Measurements from ENCODE around the gene YIPF1.

The YIPF1 gene

GRCh38 chr1:53811414-53811851 lies 78.2 kb downstream of the YIPF1 start:
- DNase-seq (ENCODE audit: extremely low spot score), result peak; percentile 13
- TF ChIP-seq HDGF (IDR thresholded peaks at IDR 0.05; ENCODE audit: borderline replicate concordance) (no peak), NFRKB (IDR thresholded peaks at IDR 0.05) (no peak), LEF1 (IDR thresholded peaks at IDR 0.05; ENCODE audit: borderline replicate concordance) (no peak), TARDBP (IDR thresholded peaks at IDR 0.05) (no peak), FOXM1 (IDR thresholded peaks at IDR 0.05; ENCODE audit: borderline replicate concordance) (no peak), CTBP1 (IDR thresholded peaks at IDR 0.05; ENCODE audit: borderline replicate concordance) (no peak), ZNF384 (IDR thresholded peaks at IDR 0.05) (no peak), ARNT (IDR thresholded peaks at IDR 0.05) (no peak), FOXK2 (IDR thresholded peaks at IDR 0.05) (no peak), PKNOX1 (IDR thresholded peaks at IDR 0.05) (no peak), FOXA1 (IDR thresholded peaks at IDR 0.05) (no peak), L3MBTL2 (conservative IDR thresholded peaks at IDR 0.05) (no peak), SUZ12 (IDR thresholded peaks at IDR 0.05) (no peak), BHLHE40 (IDR thresholded peaks at IDR 0.05; ENCODE audit: borderline replicate concordance) (no peak)
- CTCF ChIA-PET, result interaction anchor here (0.8 kb wide), 1 partner anchor 23 kb away, joined by 3 read pairs; no protein-coding TSS in a partner anchor
- POLR2A ChIA-PET, result no interaction called here

DNA sequence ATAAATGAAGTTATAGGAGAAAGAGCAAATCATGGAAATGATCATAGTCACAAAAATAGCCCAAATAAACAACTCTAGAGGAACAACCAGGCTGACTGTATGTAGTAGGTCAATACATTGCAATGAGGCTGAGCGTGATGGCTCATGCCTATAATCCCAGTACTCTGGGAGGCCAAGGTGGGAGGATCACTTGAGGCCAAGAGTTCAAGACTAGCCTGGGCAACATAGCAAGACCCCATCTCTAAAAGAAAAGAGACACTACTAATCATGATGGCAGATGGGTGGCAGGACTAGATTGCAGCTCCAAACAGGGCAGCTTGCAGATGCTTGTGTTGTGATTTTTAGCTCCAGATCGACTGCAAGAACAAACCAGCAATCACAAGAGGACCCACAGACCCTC lies 79.1 kb downstream of the YIPF1 start:
- ChIA-PET CTCF (no interaction called here), POLR2A (no interaction called here)
- no peak for TF ChIP-seq SUZ12 (IDR thresholded peaks at IDR 0.05)
- DNase-seq (ENCODE audit: extremely low spot score), result no peak

- TF ChIP-seq LEF1 (IDR thresholded peaks at IDR 0.05; ENCODE audit: borderline replicate concordance) (no peak), ELF4 (IDR thresholded peaks at IDR 0.05) (no peak), TARDBP (IDR thresholded peaks at IDR 0.05) (no peak), SUZ12 (IDR thresholded peaks at IDR 0.05) (no peak), FOXK2 (IDR thresholded peaks at IDR 0.05) (no peak)
- ChIA-PET POLR2A (no interaction called here), CTCF (no interaction called here)
- DNase-seq (ENCODE audit: extremely low spot score), result no peak
Observed at GRCh38 chr1:53810007-53810406, 79.6 kb downstream of the YIPF1 start.

DNA sequence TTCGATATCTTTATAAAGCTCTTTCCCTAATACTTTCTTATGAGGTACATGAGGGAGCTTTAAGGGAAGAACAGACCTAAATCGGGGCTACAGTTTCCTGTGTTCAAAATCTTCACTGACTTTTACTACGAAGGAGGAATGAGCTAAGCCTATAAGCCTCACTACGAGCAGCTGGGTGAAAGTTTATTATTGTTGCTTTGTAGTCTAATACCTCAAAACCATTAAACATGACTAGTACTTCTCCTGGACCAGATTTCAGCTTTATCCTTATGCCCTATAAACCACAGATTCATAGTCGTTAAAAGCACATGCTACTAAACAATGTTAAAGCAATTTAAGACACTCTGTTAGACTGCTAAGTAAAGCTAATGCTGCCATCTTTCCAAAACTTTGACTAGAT lies 81.7 kb downstream of the YIPF1 start:
- ChIA-PET CTCF (no interaction called here), POLR2A (interaction anchor here (0.7 kb wide), 1 partner anchor 15 kb away, joined by 3 read pairs; no protein-coding TSS in a partner anchor)
- no peak for DNase-seq (ENCODE audit: extremely low spot score)
- TF ChIP-seq TARDBP (IDR thresholded peaks at IDR 0.05), result no peak
- TF ChIP-seq L3MBTL2 (conservative IDR thresholded peaks at IDR 0.05), result no peak
- TF ChIP-seq SP1 (IDR thresholded peaks at IDR 0.05), result no peak

- ChIA-PET POLR2A (no interaction called here), CTCF (no interaction called here)
- TF ChIP-seq PKNOX1 (IDR thresholded peaks at IDR 0.05) (no peak), HDGF (IDR thresholded peaks at IDR 0.05; ENCODE audit: borderline replicate concordance) (no peak), ELF4 (IDR thresholded peaks at IDR 0.05) (no peak), FOXK2 (IDR thresholded peaks at IDR 0.05) (no peak), ZNF384 (IDR thresholded peaks at IDR 0.05) (no peak), SP1 (IDR thresholded peaks at IDR 0.05) (no peak), CTBP1 (IDR thresholded peaks at IDR 0.05; ENCODE audit: borderline replicate concordance) (no peak), SUZ12 (IDR thresholded peaks at IDR 0.05) (no peak), FOXM1 (IDR thresholded peaks at IDR 0.05; ENCODE audit: borderline replicate concordance) (no peak), L3MBTL2 (conservative IDR thresholded peaks at IDR 0.05) (no peak), ARNT (IDR thresholded peaks at IDR 0.05) (no peak), NFRKB (IDR thresholded peaks at IDR 0.05) (no peak), FOXA1 (IDR thresholded peaks at IDR 0.05) (no peak), TARDBP (IDR thresholded peaks at IDR 0.05) (no peak), LEF1 (IDR thresholded peaks at IDR 0.05; ENCODE audit: borderline replicate concordance) (no peak), BHLHE40 (IDR thresholded peaks at IDR 0.05; ENCODE audit: borderline replicate concordance) (no peak)
- DNase-seq (ENCODE audit: extremely low spot score), result no peak
Observed at GRCh38 chr1:53804791-53805505, 84.6 kb downstream of the YIPF1 start.

GRCh38 chr1:53804181-53804580 lies 85.4 kb downstream of the YIPF1 start:
- CTCF ChIA-PET, result no interaction called here

More at GRCh38 chr1:53804181-53804580, 85.4 kb downstream of the YIPF1 start:
- DNase-seq (ENCODE audit: extremely low spot score), result no peak
- no peak for TF ChIP-seq FOXM1 (IDR thresholded peaks at IDR 0.05; ENCODE audit: borderline replicate concordance)
- POLR2A ChIA-PET, result no interaction called here

Data from HEK293T (cell line).